ENCODE data around the gene INAFM2.
A peak's percentile ranks its signal among the peaks of the same experiment; 100 is the strongest.

The INAFM2 gene

DNA sequence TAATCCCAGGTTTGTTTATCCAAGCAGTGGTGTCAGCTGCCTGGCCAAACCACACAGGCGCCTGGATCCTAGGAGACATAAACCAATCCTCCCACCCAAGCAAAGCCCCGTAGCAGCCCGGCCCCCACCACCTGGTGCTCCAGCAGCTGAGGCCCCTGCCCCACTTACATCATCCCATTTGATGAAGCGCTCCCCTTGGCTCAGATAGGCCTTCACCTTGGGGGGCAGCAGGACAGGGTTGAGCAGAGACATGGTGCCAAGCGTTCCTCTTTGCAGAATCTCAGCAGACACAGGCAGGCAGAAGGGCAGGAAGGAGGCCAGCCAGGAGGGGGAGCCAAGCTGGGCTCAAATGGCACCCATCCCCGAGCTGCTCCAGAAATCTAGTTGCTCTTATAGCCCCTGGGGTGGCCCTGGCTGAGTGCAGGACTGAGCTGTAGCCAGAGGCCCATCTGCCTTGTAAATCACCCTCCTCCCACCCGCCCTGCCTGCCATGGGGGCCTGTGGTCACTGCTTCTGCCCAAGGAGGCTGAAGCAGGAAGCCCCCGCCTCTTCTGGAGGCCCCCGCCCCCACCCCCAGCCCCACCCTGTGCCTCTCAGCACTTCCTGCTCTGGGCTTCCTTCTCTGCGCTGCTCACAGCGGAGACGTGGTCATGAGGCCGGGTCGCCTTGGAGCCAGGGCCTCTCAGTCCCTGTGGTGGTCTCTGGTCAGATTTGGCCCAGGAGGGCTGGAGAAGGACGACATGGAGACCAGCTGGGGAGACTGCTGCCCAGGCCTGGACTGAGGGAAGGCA lies 15.9 kb upstream of the INAFM2 start, which contains the start of gene PLCB2:
PLCB2 (minus strand) TSS at position 515 of the 791 bp plus-strand sequence; CDS start at position 252, 263 bp downstream.
- no peak for DNase-seq

DNA sequence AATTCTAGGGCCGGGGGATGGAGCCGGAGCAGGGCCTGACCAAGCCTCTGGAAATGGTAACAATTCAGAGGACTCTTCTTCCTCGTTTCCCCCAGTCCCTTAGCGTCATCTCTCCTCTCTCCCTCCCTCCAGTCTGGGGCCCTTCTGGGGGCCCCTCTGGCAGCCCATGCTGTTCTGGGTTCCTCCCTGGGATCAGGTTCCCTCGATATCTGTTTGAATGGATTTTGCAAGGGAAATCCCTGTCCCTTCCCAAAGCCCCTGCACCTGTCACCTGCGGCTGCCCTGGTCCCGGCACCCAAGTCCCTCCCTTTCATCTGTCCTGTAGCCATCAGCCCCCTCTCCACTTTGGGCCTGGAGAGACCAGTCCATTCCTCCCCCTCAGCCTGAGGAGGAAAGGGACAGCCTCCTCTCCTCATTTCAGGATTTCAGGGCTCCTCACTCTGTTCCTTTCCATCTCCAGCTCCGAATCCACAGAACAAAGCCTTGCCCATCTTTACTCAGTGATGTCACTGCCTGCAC lies 14.1 kb upstream of the INAFM2 start:
- DNase-seq, result no peak

DNA sequence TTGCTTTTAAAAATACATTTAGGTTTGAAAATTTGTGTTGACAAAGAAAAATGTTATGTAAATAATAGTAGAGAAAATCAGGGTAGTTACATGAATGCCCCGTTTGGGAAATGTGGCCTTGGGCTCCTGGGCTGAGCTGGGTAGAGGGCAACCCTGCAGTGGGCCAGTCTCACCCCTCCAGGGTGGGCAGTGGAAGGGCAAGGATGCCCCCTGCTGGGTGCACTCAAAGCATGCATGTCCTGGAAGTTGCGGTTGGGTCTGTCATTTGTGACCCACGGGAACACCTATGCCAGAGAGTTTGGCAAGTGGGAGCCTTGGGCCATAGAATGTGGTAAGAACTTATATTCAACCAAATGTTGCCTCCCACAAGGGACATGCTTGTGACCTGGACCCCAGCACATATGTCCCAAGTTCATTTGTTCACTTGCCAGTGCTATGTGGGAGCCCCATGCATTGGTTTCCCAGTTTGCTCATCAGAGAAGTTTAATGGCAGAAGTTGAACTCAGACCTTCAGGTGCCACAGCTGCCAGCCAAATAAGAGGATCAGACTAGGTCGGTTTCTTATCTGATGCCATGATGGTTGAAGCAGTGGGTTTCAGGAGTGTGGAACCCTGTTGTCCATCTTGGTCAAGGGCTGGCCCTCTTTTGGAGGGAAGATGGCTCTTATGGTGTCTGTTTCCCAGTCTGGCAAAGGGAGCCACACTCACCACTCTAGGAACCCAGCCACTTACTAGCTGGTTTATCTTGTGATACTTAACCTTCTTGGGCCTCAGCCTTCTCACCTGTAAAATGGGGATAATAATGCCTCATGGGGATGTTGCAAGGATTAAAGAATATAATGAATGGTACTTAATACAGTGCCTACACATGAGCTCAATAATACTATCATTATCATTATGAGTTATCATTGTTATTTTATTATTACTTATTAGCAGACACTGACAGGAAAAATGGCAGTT lies 13.2 kb upstream of the INAFM2 start:
- peak; percentile 79 for DNase-seq

DNA sequence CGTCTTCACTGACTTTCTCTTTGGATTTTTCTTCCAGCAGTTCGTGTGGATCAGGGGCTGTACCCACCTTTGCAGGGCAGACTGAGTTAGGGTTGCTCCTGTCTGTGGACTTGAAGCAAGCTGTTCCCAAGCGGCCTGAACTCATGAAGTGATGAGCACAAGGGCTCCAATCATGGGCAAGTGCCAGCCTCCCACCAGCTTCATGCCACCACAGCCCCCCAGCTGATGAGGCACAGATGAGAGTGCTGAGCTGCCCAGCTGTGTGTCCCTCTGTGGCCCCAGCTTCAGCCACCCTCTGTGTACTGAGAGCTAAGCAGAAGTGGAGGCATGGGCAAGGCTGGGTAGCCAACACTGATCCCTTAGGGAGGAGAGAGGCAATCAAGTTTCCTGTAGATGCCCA lies 12.5 kb upstream of the INAFM2 start:
- no peak for DNase-seq

DNA sequence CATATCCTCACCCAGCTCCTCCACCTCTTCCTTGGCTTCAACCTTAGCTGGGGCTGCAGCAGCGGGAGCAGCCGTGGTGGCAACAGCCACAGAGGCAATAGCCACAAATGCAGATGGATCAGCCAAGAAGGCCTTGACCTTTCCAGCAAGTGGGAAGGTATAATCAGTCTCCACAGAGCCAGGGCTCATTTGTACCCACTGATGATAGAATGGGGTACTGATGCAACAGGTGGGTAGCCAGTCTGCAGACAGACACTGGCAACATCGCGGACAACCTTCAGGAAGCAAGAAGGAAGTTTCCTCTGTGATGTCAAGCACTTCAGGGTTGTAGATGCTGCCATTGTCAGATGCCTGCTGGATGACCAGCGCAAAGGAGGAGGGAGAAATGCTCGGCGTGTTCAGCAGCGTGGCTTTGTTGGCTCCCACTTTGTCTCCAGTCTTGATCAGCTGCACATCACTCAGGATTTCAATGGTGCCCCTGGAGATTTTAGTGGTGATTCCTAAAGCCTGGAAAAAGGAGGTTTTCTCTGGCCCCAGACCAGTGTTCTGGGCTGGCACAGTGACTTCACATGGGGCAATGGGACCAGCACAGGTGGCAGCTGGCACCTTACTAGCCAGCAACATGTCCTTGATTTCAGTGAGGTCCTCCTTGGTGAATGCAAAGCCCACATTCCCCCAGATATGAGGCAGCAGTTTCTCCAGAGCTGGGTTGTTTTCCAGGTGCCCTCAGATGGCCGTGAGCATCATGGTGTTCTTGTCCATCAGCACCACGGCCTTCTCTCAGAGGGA lies 10.9 kb upstream of the INAFM2 start:
- DNase-seq, result no peak

DNA sequence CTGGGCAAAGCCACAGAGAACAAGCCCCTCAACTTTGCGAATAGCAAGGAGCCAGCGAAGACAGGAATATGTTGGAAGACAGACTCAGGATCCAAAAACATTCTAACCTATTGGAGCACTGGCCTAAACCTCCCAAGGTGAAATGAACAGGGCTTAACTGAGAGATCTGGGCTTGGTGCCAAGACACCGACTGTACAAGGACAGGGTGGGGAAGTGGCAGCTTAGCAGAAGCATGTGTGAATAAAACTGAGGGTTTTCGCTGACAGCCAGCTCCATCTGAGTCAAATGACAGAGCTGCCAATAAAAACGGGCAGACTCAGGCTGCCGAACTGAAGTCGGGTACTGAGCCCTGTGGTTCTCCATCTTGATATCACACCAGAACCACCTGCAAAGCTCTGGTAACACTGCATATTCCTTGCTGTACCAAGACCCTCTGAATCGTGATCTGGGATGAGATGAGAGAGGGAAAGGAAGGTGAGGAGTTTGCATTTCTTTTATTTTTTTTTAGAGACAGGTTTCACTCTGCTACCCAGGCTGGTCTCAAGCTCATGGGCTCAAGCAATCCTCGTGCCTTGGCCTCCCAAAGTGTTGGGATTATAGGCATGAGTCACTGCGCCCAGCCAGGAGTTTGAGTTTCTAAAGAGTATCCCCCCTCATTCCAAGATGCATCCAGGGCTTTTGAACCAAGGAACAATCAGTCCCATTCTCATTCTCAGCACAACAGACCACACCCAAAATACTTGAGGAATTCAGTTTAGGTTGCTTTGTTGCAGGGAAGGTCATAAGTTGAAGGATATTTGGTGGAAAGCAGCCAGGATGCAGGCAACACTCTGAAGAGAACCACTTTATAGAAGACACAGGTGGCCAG lies 9.7 kb upstream of the INAFM2 start:
- peak; percentile 66 for DNase-seq

DNA sequence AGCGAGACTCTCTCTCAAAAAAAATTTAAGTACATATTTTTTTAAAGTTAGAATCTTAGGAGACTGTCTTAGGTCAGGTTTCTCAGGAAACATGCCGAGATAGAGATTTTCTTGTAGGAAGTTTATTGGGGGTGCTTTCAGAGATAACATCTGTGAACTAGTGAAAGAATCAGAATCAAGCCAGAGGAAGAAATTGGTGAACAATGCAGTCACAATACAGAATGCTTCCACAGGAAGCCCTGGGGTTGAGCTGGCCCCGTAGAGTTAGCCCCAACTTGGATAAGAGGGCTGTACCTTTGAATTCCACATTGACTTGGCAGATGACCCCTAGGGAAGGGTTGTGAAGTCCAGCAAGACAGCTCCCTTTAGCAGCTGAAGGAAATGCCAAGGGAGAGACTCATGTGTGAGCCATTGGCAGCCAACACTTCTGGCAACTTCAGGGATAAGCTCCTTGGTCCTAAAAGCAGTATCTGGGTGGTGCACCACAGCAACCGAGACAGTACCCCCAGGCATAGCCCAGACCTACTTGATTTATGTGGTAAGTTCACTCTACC lies 8.7 kb upstream of the INAFM2 start:
- no peak for DNase-seq

DNA sequence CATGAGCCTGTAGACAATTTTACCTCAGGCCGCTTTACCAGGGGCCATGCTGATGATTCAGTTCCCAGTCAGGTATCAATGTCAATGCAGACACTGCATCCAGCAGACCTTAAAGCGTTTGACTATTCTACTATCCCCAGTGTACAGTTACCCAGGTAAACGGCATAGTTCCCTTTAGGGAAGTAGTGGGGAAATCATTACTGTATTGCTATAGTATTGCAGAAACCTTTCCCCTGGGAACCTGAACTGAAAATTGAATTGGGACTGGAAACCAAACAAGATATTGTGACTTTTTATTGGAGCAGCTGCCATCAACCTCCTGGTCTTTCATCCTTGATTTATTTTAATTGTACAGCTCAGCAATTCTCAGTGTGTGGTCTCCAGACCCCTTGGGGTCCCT lies 6.6 kb upstream of the INAFM2 start:
- DNase-seq, result no peak

DNA sequence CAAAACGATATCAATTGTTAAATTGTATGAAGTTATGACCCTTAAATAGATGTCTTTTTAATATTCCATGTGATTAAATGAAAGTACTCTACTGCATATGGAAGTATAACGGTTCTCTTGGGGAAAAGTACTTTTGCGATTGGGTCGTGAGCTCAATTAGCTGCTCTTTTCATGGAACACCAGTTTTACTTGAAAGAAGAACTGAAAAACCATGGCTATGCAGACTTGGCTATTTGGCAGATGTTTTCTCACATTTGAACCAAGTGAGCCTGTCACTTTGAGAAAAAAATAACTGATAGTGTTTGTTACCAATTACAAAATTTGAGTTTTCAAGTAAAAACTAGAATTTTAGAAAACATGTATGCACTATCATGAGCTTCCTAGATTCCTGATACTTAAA lies 5.9 kb upstream of the INAFM2 start:
- DNase-seq, result no peak

DNA sequence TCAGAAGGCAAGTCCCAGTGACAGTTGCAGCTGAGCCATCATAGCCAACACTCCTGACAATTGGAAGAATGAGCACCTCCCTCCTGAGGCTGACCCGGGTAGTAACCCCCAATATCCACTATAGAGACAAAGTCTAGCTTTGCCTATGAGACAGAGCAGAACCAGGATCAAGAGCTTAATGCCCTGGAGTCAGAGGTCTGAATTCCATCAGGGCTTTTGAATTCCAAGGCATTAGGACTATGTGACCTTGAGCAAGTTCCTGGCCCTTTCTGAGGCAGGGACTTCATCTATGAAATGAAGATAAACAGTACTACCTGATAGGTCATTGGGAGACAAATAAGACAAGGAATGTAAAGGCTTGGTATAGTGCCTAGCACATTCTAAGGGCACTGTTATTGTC lies 3.1 kb upstream of the INAFM2 start:
- no peak for DNase-seq

DNA sequence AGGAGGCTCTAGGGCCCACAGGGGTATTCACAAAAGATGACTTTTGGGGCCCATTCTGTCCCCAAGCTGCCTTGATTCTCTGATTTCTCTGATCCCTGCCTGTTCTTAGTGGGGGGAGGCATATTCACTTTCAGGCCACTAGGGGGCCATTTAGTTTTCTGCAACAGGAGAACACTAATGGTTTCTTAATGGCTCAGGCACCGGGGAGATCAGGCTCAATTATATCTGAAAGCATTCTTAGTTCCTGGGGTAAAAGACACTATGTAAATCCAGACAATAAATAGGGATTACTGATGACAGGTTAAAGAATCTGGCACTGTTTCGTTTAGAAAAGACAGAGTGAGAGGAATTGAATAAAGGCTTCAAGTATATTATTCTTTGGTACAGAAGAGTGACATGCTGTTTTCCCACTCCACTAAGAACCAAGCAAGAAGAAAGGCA lies 2.5 kb upstream of the INAFM2 start:
- peak; percentile 82 for DNase-seq

DNA sequence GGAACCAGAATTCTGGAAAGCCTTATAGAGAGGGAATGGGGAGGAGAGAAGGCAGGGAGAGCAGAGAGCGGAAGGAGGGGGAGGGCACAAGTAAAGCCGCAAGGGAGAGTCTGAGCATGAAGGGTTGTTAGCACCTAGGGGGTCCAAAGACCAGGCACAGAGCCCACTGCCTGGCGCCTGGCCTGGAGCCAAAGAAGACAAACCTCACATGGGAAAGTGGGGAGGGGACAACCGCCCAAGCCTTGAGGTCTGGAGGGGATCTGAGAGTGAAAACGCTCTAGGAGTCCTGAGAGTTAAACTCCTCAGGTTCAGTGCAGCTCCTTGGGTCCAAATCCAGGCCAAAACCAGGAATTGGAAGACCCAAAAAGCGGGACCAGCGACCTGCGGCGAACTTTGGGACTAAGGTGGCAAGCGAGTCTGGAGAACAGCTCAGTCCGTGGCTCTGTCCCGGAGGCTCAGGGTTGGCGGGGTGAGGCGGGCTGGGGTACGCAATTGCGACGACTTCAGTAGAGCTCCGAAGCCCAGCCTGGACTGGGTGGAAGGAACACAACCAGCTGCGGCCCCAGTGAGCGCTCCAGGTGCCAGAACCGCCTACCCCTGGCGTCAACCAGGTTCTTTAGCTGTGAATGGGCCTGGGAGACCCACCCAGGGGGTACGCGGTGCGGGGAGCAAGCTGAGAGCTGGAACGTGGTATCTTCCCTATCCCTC lies 807 bp upstream of the INAFM2 start:
- DNase-seq, result no peak

DNA sequence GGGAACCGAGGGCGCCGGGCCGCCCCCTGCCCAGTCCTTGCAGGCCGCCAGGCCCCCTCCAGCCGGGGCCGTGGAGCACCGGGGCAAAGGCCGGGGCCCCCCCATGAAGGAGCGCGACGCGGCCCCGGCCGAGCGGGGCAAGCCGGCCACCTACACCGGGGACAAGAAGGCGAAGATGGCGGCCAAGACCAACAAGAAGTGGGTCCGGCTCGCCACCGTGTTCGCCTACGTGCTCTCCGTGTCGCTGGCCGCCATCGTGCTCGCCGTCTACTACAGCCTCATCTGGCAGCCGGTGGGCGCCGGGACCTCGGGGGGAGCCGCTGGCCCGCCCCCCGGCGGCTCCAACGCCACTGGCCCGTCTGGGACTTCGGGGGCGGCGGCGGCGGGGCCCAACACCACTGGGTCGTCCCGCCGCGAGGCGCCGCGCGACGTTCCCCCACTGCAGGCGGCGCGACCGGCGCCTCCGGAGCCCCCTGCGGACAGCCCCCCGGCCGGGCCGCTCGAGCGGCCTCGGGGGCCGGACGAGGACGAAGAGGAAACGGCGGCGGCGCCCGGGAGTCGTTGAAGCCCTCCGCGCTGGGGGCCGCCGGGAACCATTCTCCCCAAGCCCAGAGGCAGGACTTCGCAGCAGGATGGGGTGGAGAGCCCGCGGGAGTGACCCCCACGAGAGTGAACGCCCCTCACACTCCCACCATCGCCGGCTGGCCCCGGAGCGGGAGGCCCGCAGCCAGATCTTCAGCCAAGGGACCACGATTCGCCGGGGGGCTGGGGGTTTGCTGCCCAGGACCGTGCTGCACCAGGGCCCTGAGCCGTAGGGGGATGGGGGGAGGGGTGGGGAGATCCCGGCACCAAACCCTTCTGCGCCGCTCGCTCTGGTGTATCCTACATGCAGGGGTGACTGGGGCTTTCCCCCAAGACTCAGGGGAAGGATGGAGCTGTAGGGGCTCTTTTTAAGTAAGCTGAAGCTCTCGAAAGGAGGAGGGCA lies 753 bp downstream of the INAFM2 start:
- no peak for DNase-seq

DNA sequence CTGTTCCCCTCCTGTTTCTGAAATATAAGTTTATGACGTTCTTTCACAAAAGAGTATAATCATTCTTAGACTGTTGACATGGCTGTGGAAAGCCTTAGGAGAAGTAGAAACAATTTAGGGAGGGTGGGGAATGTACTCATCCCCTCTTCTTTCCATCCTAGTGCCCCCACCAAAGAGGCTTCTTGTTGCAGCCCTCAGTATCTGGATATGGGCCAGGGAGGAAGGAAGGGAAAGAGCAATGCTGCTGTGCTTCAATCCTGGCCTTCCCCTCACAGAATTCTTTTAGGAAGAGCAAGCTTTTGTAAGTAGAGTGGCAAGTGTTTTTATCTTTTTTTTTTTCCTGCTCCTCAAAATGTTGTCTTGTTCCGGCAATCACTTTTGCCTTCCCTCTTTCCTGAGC lies 1.7 kb downstream of the INAFM2 start:
- DNase-seq, result no peak

DNA sequence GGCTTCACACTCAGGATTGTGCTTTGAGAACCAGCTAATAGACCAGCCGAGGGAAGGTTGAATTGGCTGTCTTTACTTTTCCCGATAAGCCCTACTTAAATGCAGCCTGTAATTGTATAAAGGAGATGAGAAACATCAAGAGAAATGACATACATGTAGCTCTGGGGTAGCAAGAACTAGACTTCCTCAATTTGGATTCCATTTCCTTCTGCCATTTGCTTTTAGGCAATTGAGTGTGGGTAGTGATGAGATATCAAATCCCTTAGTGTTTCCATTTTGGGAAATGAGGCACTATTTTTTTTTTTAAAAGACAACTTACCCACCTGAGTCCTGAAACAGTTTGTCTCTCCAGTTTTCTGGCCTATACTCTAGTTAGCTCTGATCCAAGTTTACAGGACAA lies 2.2 kb downstream of the INAFM2 start:
- no peak for DNase-seq

DNA sequence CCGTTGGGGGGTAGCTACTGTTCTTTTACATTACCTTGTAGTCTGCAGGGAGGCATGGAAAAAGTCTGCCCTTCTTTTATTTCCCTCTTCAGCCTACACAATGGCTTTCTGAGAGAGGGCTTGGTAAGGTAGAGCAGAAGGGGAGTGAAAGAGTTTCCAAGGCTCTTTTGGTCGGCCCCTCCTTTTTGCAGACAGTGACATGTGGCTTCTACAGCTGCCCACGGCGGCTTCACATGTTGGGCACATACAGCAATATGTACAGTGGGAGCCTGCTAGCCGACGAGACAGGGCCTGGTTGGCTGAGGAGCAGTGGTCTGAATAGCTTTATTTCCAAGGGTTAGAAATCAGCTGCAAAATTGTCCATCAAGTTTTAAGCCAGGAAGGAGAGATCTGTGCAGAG lies 4.0 kb downstream of the INAFM2 start:
- no peak for DNase-seq

DNA sequence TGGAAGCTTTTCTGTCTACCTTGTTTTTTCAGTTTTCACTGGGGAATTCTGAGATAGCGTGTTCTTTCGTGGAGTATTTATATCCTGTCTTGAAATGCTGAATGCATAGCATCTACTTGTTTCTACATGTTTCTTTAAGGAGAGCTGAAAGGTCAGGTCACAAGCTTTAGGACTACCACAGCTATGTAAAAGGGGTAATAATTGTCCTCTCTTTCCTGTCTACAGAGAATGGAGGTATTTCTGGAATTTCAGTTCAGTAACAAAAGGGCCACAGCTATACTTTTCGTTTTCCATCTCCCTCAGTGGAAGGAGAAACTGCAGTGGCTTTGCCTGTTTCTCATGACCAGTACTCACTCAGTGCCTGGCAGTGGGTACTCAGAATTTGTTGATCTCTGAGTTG lies 4.7 kb downstream of the INAFM2 start:
- DNase-seq, result no peak

DNA sequence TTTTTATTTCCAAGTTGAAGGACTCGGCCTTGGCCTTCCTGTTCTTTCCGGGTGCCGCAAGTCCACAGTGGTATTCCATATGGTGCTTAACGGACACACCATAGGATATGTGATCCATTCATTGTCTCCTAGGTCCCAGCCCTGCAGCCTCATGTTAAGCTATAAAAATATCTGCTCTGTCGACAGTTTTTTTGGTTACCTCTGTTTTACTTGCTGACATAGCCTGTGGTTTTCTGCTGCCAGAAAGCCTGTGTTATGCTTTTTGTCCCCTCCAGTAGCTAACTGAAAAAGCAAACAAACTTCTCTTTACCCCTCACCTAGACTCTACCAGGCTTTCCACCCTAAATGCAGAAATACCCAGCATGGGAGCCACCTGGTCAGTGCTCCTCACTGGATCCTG lies 5.3 kb downstream of the INAFM2 start:
- DNase-seq, result no peak

DNA sequence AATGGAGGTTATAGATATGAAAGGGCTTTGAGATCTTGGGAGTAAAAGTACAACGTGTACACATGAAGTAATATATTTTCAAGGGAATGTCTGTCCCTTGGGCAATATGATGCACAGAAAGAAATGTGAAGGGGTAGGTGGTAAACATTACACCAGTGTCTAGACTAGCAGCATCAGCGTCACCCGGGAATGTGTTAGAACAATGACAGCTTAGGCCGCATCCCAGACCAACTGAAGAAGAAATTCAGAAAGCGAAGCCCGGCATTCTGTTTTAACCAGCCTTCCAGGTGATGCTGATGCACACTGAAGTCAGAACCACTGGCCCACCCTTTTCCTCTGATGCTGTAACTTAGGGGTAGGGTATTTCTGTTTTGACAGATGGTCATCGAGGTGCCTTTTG lies 6.3 kb downstream of the INAFM2 start:
- no peak for DNase-seq
